ENCODE results near the gene PATJ. TPM values are rescaled to one million over a fixed set of nuclear protein-coding genes. Genes with fewer than 3 reads are reported as not detected.
A peak's percentile ranks its signal among the peaks of the same experiment; 100 is the strongest.
"Not testable (repeated sequence)": the region's sequence is repeated elsewhere in the genome, so short reads cannot be mapped to it uniquely, and the experiment has no call there.

PATJ gene
- total RNA-seq, 1 donor from 2014 or later, result 25.3 TPM

GRCh38 chr1:62177621-62178020 lies 435.3 kb downstream of the PATJ start:
- DNase-seq (ENCODE audit: low spot score), result no peak

GRCh38 chr1:62178372-62178771 lies 436.1 kb downstream of the PATJ start:
- no peak for DNase-seq (ENCODE audit: low spot score)

- peak; percentile 93 for DNase-seq (ENCODE audit: low spot score)
Observed at GRCh38 chr1:62180054-62180453, 437.8 kb downstream of the PATJ start.

- DNase-seq (ENCODE audit: low spot score), result peak; percentile 74
Observed at GRCh38 chr1:62180639-62181038, 438.4 kb downstream of the PATJ start.

GRCh38 chr1:62181532-62181931 lies 439.3 kb downstream of the PATJ start:
- no peak for DNase-seq (ENCODE audit: low spot score)

GRCh38 chr1:62182157-62182556 lies 439.9 kb downstream of the PATJ start:
- peak; percentile 82 for DNase-seq (ENCODE audit: low spot score)

GRCh38 chr1:62183164-62184020 lies 441.1 kb downstream of the PATJ start:
- not testable (repeated sequence) for DNase-seq (ENCODE audit: low spot score)

GRCh38 chr1:62184336-62184735 lies 442.1 kb downstream of the PATJ start:
- DNase-seq (ENCODE audit: low spot score), result no peak

GRCh38 chr1:62185233-62185632 lies 443.0 kb downstream of the PATJ start:
- not testable (repeated sequence) for DNase-seq (ENCODE audit: low spot score)

GRCh38 chr1:62185677-62186076 lies 443.4 kb downstream of the PATJ start:
- no peak for DNase-seq (ENCODE audit: low spot score)

- DNase-seq (ENCODE audit: low spot score), result no peak
Observed at GRCh38 chr1:62187548-62187947, 445.3 kb downstream of the PATJ start.

- DNase-seq (ENCODE audit: low spot score), result no peak
Observed at GRCh38 chr1:62188111-62188510, 445.8 kb downstream of the PATJ start.

- DNase-seq (ENCODE audit: low spot score), result peak; percentile 31
Observed at GRCh38 chr1:62194651-62195544, 452.6 kb downstream of the PATJ start, which contains the start of gene L1TD1. Gene L1TD1 (plus strand): TSS chr1:62194849. CDS start chr1:62206629, 11,780 bp downstream.

GRCh38 chr1:62196086-62196690 lies 453.9 kb downstream of the PATJ start:
- no peak for DNase-seq (ENCODE audit: low spot score)

- no peak for DNase-seq (ENCODE audit: low spot score)
Observed at GRCh38 chr1:62198069-62198780, 455.9 kb downstream of the PATJ start.

GRCh38 chr1:62198781-62199125 lies 456.5 kb downstream of the PATJ start:
- peak; percentile 63 for DNase-seq (ENCODE audit: low spot score)

GRCh38 chr1:62207187-62207586 lies 464.9 kb downstream of the PATJ start:
- DNase-seq (ENCODE audit: low spot score), result no peak

GRCh38 chr1:62208087-62208486 lies 465.8 kb downstream of the PATJ start:
- no peak for DNase-seq (ENCODE audit: low spot score)

- no peak for DNase-seq (ENCODE audit: low spot score)
Observed at GRCh38 chr1:62208970-62209369, 466.7 kb downstream of the PATJ start.

GRCh38 chr1:62209931-62210595 lies 467.8 kb downstream of the PATJ start:
- DNase-seq (ENCODE audit: low spot score), result no peak

- no peak for DNase-seq (ENCODE audit: low spot score)
Observed at GRCh38 chr1:62210960-62211359, 468.7 kb downstream of the PATJ start.
